Vagina (tissue), 2 donors: ENCODE results near the gene SUMF2. TPM values are rescaled to one million over a fixed set of nuclear protein-coding genes. Genes with fewer than 3 reads are reported as not detected.
A peak's percentile ranks its signal among the peaks of the same experiment; 100 is the strongest.
"Not testable (repeated sequence)": the region's sequence is repeated elsewhere in the genome, so short reads cannot be mapped to it uniquely, and the experiment has no call there.

Experiments
- DNase-seq, 2 donors: peaks; one replicate each; pipeline ENCODE4 v3.0.0-alpha.2; 2017; ENCODE audit errors: extremely low spot score in 2 of 2
- H3K27ac ChIP-seq: fragments of 200-600 bp; sonication (generic); one replicate; pipeline ENCODE4 v1.5.1; 2019
- H3K27me3 ChIP-seq: fragments of 200-600 bp; sonication (generic); one replicate; pipeline ENCODE4 v1.5.1; 2019
- H3K36me3 ChIP-seq, 2 donors: fragments of 200-600 bp; sonication (generic); one replicate each; pipeline ENCODE4 v1.5.1; 2017 to 2019
- H3K4me1 ChIP-seq: fragments of 200-600 bp; sonication (generic); one replicate; pipeline ENCODE4 v1.5.1; 2019
- H3K4me3 ChIP-seq, 2 donors: fragments of 200-600 bp; sonication (generic); 1 replicate in 1 of 2; 2 replicates in 1 of 2; pipeline ENCODE4 v1.5.1; 2016 to 2019
- H3K9me3 ChIP-seq: fragments of 200-600 bp; sonication (generic); one replicate; pipeline ENCODE4 v1.5.1; 2019
- CTCF ChIP-seq, 3 experiments: fragments of 450-650 bp in 2 of 3; fragments of 200-600 bp in 1 of 3; sonication (generic) in 1 of 3; IDR thresholded peaks; one replicate each; pipeline ENCODE4 v1.5.1; 2017 to 2019; ENCODE audit warnings: antibody characterized with exemption in 3 of 3, mild to moderate bottlenecking in 2 of 3, moderate library complexity in 2 of 3
- POLR2A ChIP-seq, 2 donors: fragments of 450-650 bp; IDR thresholded peaks; one replicate each; pipeline ENCODE4 v1.6.1; 2017; ENCODE audit warnings: antibody characterized with exemption in 2 of 2, mild to moderate bottlenecking in 2 of 2, moderate library complexity in 2 of 2
- POLR2AphosphoS5 ChIP-seq, 2 donors: sonication (generic); formaldehyde crosslinking; IDR thresholded peaks; one replicate each; pipeline ENCODE4 v1.9.0; 2017; ENCODE audit warnings: antibody characterized with exemption in 2 of 2, mild to moderate bottlenecking in 2 of 2, low read depth in 1 of 2; ENCODE audit not compliant: insufficient read depth in 1 of 2
- intact Hi-C: fragments of 100-400 bp; cut with DNase I; formaldehyde crosslinking; loops from one replicate; pipeline ENCODE4 v1.15.1; 2023
- total RNA-seq: library from RNA; depleted of rRNA; stranded (reverse); fragments of >200 nt; gene quantifications from one replicate; pipeline ENCODE4 v1.2.3, GENCODE V29; 2016

Gene SUMF2
- total RNA-seq, 1 donor from 2014 or later: 88.4 TPM

GRCh38 chr7:56081626-56082340 lies 17.7 kb downstream of the SUMF2 start:
- Histone ChIP-seq H3K27me3 (no peaks in the 10 kb centered on the region), H3K27ac (no peak overlapping the region), H3K4me3 (no peak overlapping the region), H3K9me3 (no peaks in the 10 kb centered on the region), H3K4me1 (peaks cover 20% of the 10 kb centered on the region), H3K36me3 (peaks cover 0 to 21% of the 10 kb centered on the region in 2 donors)
- TF ChIP-seq POLR2A (IDR thresholded peaks at IDR 0.05) (no peak), CTCF (IDR thresholded peaks at IDR 0.05) (no peak), POLR2AphosphoS5 (IDR thresholded peaks at IDR 0.05; ENCODE audit: insufficient read depth in 1 of 2, low read depth in 1 of 2) (no peak)
- DNase-seq: no peak
- intact Hi-C loops: no loop called here

- H3K27me3 ChIP-seq: no peaks in the 10 kb centered on the region
- intact Hi-C loops: no loop called here
- no peaks in the 10 kb centered on the region for H3K9me3 ChIP-seq
- H3K27ac ChIP-seq: no peak overlapping the region
- TF ChIP-seq CTCF (IDR thresholded peaks at IDR 0.05) (no peak), POLR2A (IDR thresholded peaks at IDR 0.05) (no peak), POLR2AphosphoS5 (IDR thresholded peaks at IDR 0.05; ENCODE audit: insufficient read depth in 1 of 2, low read depth in 1 of 2) (no peak)
- no peak overlapping the region for H3K4me3 ChIP-seq
- peaks cover 0 to 14% of the 10 kb centered on the region in 2 donors for H3K36me3 ChIP-seq
- peaks cover 20% of the 10 kb centered on the region for H3K4me1 ChIP-seq
- DNase-seq: no peak
These were observed 19.2 kb downstream of the SUMF2 start for GRCh38 chr7:56083150-56083785.

GRCh38 chr7:56086761-56087160 lies 22.7 kb downstream of the SUMF2 start:
- H3K27me3 ChIP-seq: no peaks in the 10 kb centered on the region
- intact Hi-C loops: no loop called here
- DNase-seq: no peak
- TF ChIP-seq POLR2A (IDR thresholded peaks at IDR 0.05) (no peak), CTCF (IDR thresholded peaks at IDR 0.05) (no peak), POLR2AphosphoS5 (IDR thresholded peaks at IDR 0.05; ENCODE audit: insufficient read depth in 1 of 2, low read depth in 1 of 2) (no peak)
- H3K9me3 ChIP-seq: no peaks in the 10 kb centered on the region
- no peak overlapping the region for H3K4me3 ChIP-seq
- H3K27ac ChIP-seq: no peak overlapping the region
- no peaks in the 10 kb centered on the region for H3K36me3 ChIP-seq
- H3K4me1 ChIP-seq: peaks cover 5% of the 10 kb centered on the region

DNA sequence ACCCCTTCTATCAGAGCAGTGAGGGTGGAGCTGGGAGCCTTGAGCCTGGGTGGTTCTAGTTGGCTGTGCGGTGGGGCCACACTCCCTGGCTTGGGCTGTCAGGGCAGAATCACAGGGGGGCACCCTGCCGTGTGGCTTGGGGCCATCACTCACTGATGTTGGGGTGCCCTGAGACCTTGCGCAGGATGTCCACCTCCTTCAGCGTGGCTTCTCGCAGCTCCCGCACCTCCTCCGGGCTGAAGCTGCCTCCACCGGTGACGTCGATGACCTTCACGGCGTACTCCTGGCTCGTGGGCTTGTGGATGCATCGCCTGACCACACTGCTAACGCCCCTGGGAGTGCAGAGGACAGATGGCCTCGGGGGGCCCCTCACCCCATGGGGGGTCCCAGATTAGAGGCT lies 23.4 kb downstream of the SUMF2 start:
- no peaks in the 10 kb centered on the region for H3K9me3 ChIP-seq
- H3K36me3 ChIP-seq: no peaks in the 10 kb centered on the region
- H3K4me1 ChIP-seq: peaks cover 11% of the 10 kb centered on the region
- no peak overlapping the region for H3K27ac ChIP-seq
- TF ChIP-seq CTCF (IDR thresholded peaks at IDR 0.05) (no peak), POLR2A (IDR thresholded peaks at IDR 0.05) (no peak), POLR2AphosphoS5 (IDR thresholded peaks at IDR 0.05; ENCODE audit: insufficient read depth in 1 of 2, low read depth in 1 of 2) (no peak)
- no peak for DNase-seq
- intact Hi-C loops: no loop called here
- H3K4me3 ChIP-seq: no peak overlapping the region
- H3K27me3 ChIP-seq: no peaks in the 10 kb centered on the region

DNA sequence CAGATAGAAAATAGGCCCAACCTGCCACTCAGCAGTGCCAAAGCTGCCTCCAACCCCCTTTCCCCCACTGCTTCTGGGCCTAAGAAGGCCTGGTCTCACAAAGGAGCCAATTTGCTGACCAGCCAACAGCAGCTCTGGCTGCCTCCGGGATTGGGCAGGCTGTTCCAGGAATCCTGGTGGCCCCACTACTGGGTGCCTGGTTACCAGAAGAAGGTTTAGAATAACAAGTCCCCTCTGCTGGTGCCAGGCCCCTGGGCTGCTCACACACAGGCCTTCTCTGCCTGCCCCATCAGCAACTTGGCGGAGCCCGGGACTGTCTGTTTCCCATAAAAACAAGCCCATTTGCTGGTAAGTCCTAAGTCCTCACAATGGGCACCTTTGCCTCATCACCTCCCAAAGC lies 27.5 kb downstream of the SUMF2 start:
- peak overlapping the region; percentile 42 for H3K27ac ChIP-seq
- intact Hi-C loops: no loop called here
- no peak overlapping the region for H3K4me3 ChIP-seq
- no peaks in the 10 kb centered on the region for H3K9me3 ChIP-seq
- TF ChIP-seq POLR2A (IDR thresholded peaks at IDR 0.05): no peak
- TF ChIP-seq CTCF (IDR thresholded peaks at IDR 0.05): no peak
- no peak for TF ChIP-seq POLR2AphosphoS5 (IDR thresholded peaks at IDR 0.05; ENCODE audit: insufficient read depth in 1 of 2, low read depth in 1 of 2)
- H3K36me3 ChIP-seq: no peaks in the 10 kb centered on the region
- no peaks in the 10 kb centered on the region for H3K27me3 ChIP-seq
- DNase-seq: no peak
- H3K4me1 ChIP-seq: peaks cover 24% of the 10 kb centered on the region

GRCh38 chr7:56092388-56092787 lies 28.3 kb downstream of the SUMF2 start:
- H3K4me1 ChIP-seq: peaks cover 24% of the 10 kb centered on the region
- H3K27ac ChIP-seq: peak overlapping the region; percentile 42
- peak overlapping the region in 1 of 2 donors; percentile 27 for H3K4me3 ChIP-seq
- intact Hi-C loops, DNase-seq, H3K36me3 ChIP-seq, H3K27me3 ChIP-seq, H3K9me3 ChIP-seq: not testable (repeated sequence)
